Measurements from ENCODE around the gene KCNK17. TPM values are rescaled to one million over a fixed set of nuclear protein-coding genes. Genes with fewer than 3 reads are reported as not detected.

The KCNK17 gene
- polyA plus RNA-seq, 1 donor from 2014 or later, result not detected

- peaks cover 15% of the 10 kb centered on the region for H3K27me3 Mint-ChIP-seq
- no peak overlapping the region for H3K27ac Mint-ChIP-seq
- H3K9me3 Mint-ChIP-seq, result peaks cover 0 to 2% (median 0%) of the 10 kb centered on the region in 3 donors
- peak overlapping the region in 1 of 4 donors; percentile 78 for H3K4me3 Mint-ChIP-seq
- H3K4me1 Mint-ChIP-seq, result peaks cover 0 to 9% (median 8%) of the 10 kb centered on the region in 3 donors
- no peaks in the 10 kb centered on the region for H3K36me3 Mint-ChIP-seq
These were observed 28.6 kb upstream of the KCNK17 start for GRCh38 chr6:39342692-39343395.

- Mint-ChIP-seq H3K27me3 (peaks cover 19% of the 10 kb centered on the region), H3K4me1 (peaks cover 0 to 9% (median 8%) of the 10 kb centered on the region in 3 donors), H3K9me3 (peaks cover 0 to 4% (median 0%) of the 10 kb centered on the region in 3 donors), H3K4me3 (no peak overlapping the region), H3K36me3 (no peaks in the 10 kb centered on the region), H3K27ac (no peak overlapping the region)
These were observed 27.7 kb upstream of the KCNK17 start for GRCh38 chr6:39341937-39342336.

- peaks cover 19% of the 10 kb centered on the region for H3K27me3 Mint-ChIP-seq
- H3K9me3 Mint-ChIP-seq, result peaks cover 0 to 4% (median 0%) of the 10 kb centered on the region in 3 donors
- no peak overlapping the region for H3K27ac Mint-ChIP-seq
- H3K4me1 Mint-ChIP-seq, result peaks cover 0 to 12% (median 9%) of the 10 kb centered on the region in 3 donors
- H3K36me3 Mint-ChIP-seq, result no peaks in the 10 kb centered on the region
- no peak overlapping the region for H3K4me3 Mint-ChIP-seq
These were observed 27.1 kb upstream of the KCNK17 start for GRCh38 chr6:39341352-39341751.

- peaks cover 0 to 19% (median 9%) of the 10 kb centered on the region in 3 donors for H3K4me1 Mint-ChIP-seq
- H3K9me3 Mint-ChIP-seq, result peaks cover 0 to 4% (median 0%) of the 10 kb centered on the region in 3 donors
- H3K27me3 Mint-ChIP-seq, result peaks cover 22% of the 10 kb centered on the region
- H3K4me3 Mint-ChIP-seq, result no peak overlapping the region
- no peak overlapping the region for H3K27ac Mint-ChIP-seq
- no peaks in the 10 kb centered on the region for H3K36me3 Mint-ChIP-seq
These were observed 25.8 kb upstream of the KCNK17 start for GRCh38 chr6:39339868-39340550.

- no peak overlapping the region for H3K4me3 Mint-ChIP-seq
- H3K36me3 Mint-ChIP-seq, result no peaks in the 10 kb centered on the region
- peaks cover 24% of the 10 kb centered on the region for H3K27me3 Mint-ChIP-seq
- H3K27ac Mint-ChIP-seq, result no peak overlapping the region
- peaks cover 0 to 4% (median 0%) of the 10 kb centered on the region in 3 donors for H3K9me3 Mint-ChIP-seq
- peaks cover 0 to 19% (median 9%) of the 10 kb centered on the region in 3 donors for H3K4me1 Mint-ChIP-seq
These were observed 25.1 kb upstream of the KCNK17 start for GRCh38 chr6:39339096-39339867.

GRCh38 chr6:39338397-39338796 is 24.2 kb upstream of the KCNK17 start:
- peaks cover 0 to 15% (median 7%) of the 10 kb centered on the region in 3 donors for H3K4me1 Mint-ChIP-seq
- H3K36me3 Mint-ChIP-seq, result no peaks in the 10 kb centered on the region
- H3K27ac Mint-ChIP-seq, result no peak overlapping the region
- H3K9me3 Mint-ChIP-seq, result peaks cover 0 to 4% (median 0%) of the 10 kb centered on the region in 3 donors
- peak overlapping the region in 1 of 4 donors; percentile 44 for H3K4me3 Mint-ChIP-seq
- H3K27me3 Mint-ChIP-seq, result peaks cover 25% of the 10 kb centered on the region

- no peaks in the 10 kb centered on the region for H3K36me3 Mint-ChIP-seq
- H3K9me3 Mint-ChIP-seq, result peaks cover 0 to 2% (median 0%) of the 10 kb centered on the region in 3 donors
- H3K27me3 Mint-ChIP-seq, result peaks cover 32% of the 10 kb centered on the region
- no peak overlapping the region for H3K4me3 Mint-ChIP-seq
- peaks cover 0 to 10% (median 3%) of the 10 kb centered on the region in 3 donors for H3K4me1 Mint-ChIP-seq
- H3K27ac Mint-ChIP-seq, result no peak overlapping the region
These were observed 21.7 kb upstream of the KCNK17 start for GRCh38 chr6:39335780-39336545.

GRCh38 chr6:39333644-39334438 is 19.6 kb upstream of the KCNK17 start:
- peaks cover 25% of the 10 kb centered on the region for H3K27me3 Mint-ChIP-seq
- H3K4me1 Mint-ChIP-seq, result peaks cover 0 to 10% (median 3%) of the 10 kb centered on the region in 3 donors
- no peaks in the 10 kb centered on the region for H3K36me3 Mint-ChIP-seq
- no peak overlapping the region for H3K27ac Mint-ChIP-seq
- H3K4me3 Mint-ChIP-seq, result no peak overlapping the region
- H3K9me3 Mint-ChIP-seq, result peaks cover 0 to 2% (median 2%) of the 10 kb centered on the region in 3 donors

- no peak overlapping the region for H3K4me3 Mint-ChIP-seq
These were observed 16.3 kb upstream of the KCNK17 start for GRCh38 chr6:39330476-39330875.

GRCh38 chr6:39330057-39330456 is 15.8 kb upstream of the KCNK17 start:
- Mint-ChIP-seq H3K27ac (peak overlapping the region in 1 of 3 donors; percentile 41), H3K4me1 (peaks cover 0 to 2% (median 0%) of the 10 kb centered on the region in 3 donors), H3K4me3 (no peak overlapping the region), H3K27me3 (peaks cover 25% of the 10 kb centered on the region), H3K9me3 (peaks cover 0 to 2% (median 0%) of the 10 kb centered on the region in 3 donors), H3K36me3 (no peaks in the 10 kb centered on the region)

More at GRCh38 chr6:39330476-39330875, 16.3 kb upstream of the KCNK17 start:
- Mint-ChIP-seq H3K36me3 (no peaks in the 10 kb centered on the region), H3K4me1 (peaks cover 0 to 2% (median 0%) of the 10 kb centered on the region in 3 donors), H3K27ac (peak overlapping the region in 1 of 3 donors; percentile 41), H3K9me3 (peaks cover 0 to 2% (median 0%) of the 10 kb centered on the region in 3 donors), H3K27me3 (peaks cover 21% of the 10 kb centered on the region)

- Mint-ChIP-seq H3K4me3 (no peak overlapping the region), H3K27ac (no peak overlapping the region), H3K9me3 (peaks cover 0 to 2% (median 0%) of the 10 kb centered on the region in 3 donors), H3K36me3 (no peaks in the 10 kb centered on the region), H3K27me3 (peaks cover 26% of the 10 kb centered on the region), H3K4me1 (peaks cover 0 to 2% (median 0%) of the 10 kb centered on the region in 3 donors)
These were observed 13.8 kb upstream of the KCNK17 start for GRCh38 chr6:39328066-39328465.

GRCh38 chr6:39327507-39327906 is 13.3 kb upstream of the KCNK17 start:
- Mint-ChIP-seq H3K4me1 (peaks cover 0 to 2% (median 0%) of the 10 kb centered on the region in 3 donors), H3K9me3 (peaks cover 0 to 2% (median 0%) of the 10 kb centered on the region in 3 donors), H3K27ac (no peak overlapping the region), H3K36me3 (no peaks in the 10 kb centered on the region), H3K27me3 (peaks cover 23% of the 10 kb centered on the region), H3K4me3 (no peak overlapping the region)

- no peak within 1 kb of the TSS for H3K27ac Mint-ChIP-seq
These were observed 8.2 kb upstream of the KCNK17 start, which contains the start of gene KCNK16 for GRCh38 chr6:39322306-39322850. Gene KCNK16 (minus strand): TSS chr6:39322702. CDS start chr6:39322540, 162 bp downstream.

More at GRCh38 chr6:39322306-39322850, 8.2 kb upstream of the KCNK17 start, which contains the start of gene KCNK16:
- H3K36me3 Mint-ChIP-seq, result no peaks in the 10 kb centered on the region
- no peaks in the 10 kb centered on the region for H3K4me1 Mint-ChIP-seq
- H3K9me3 Mint-ChIP-seq, result no peaks in the 10 kb centered on the region
- H3K27me3 Mint-ChIP-seq, result peaks cover 19% of the 10 kb centered on the region
- no peak within 1 kb of the TSS for H3K4me3 Mint-ChIP-seq

Measured in IgD-negative memory B cell (primary cell).